IMR-90 (cell line): ENCODE results near the gene SLC39A11. TPM values are rescaled to one million over a fixed set of nuclear protein-coding genes. Genes with fewer than 3 reads are reported as not detected.

Experiments
- CEBPB ChIP-seq: IDR thresholded peaks from 2 replicates; pipeline ENCODE4 v1.6.1; 2012; ENCODE audit warnings: low read depth, low read length, improper control_type of control experiment
- NFE2L2 ChIP-seq: fragments of 150-350 bp; IDR thresholded peaks from 2 replicates; pipeline ENCODE4 v1.6.1; 2016; ENCODE audit warnings: low read depth, mild to moderate bottlenecking, low read length
- RCOR1 ChIP-seq: IDR thresholded peaks from 2 replicates; pipeline ENCODE4 v1.6.1; 2012; ENCODE audit warnings: mild to moderate bottlenecking, low read length, improper control_type of control experiment; ENCODE audit not compliant: insufficient replicate concordance
- RFX5 ChIP-seq: IDR thresholded peaks from 2 replicates; pipeline ENCODE4 v1.8.0; 2012; ENCODE audit warnings: low read depth, mild to moderate bottlenecking, low read length, moderate library complexity
- polyA plus RNA-seq, 3 experiments: library from polyadenylated mRNA; depleted of rRNA; stranded (reverse); fragments of >200 nt; gene quantifications; 2 replicates each; pipeline ENCODE4 v1.2.3, GENCODE V29; 2012; ENCODE audit warnings: low replicate concordance in 1 of 3
- total RNA-seq: library from RNA; depleted of rRNA; stranded (reverse); fragments of >200 nt; gene quantifications from 2 replicates; pipeline ENCODE4 v1.2.3, GENCODE V29; 2012
- TF ChIP-seq, protein P1 (sequence below): fragments of 150-350 bp; IDR thresholded peaks from 2 replicates; pipeline ENCODE4 v1.6.1; 2017; ENCODE audit warnings: mild to moderate bottlenecking, antibody characterized with exemption, low read length, low read depth

SLC39A11 gene
- total and polyA plus RNA-seq, 2 of the 4 experiments (the other 2 are of a cell fraction), result 8.8 to 14.3 TPM

DNA sequence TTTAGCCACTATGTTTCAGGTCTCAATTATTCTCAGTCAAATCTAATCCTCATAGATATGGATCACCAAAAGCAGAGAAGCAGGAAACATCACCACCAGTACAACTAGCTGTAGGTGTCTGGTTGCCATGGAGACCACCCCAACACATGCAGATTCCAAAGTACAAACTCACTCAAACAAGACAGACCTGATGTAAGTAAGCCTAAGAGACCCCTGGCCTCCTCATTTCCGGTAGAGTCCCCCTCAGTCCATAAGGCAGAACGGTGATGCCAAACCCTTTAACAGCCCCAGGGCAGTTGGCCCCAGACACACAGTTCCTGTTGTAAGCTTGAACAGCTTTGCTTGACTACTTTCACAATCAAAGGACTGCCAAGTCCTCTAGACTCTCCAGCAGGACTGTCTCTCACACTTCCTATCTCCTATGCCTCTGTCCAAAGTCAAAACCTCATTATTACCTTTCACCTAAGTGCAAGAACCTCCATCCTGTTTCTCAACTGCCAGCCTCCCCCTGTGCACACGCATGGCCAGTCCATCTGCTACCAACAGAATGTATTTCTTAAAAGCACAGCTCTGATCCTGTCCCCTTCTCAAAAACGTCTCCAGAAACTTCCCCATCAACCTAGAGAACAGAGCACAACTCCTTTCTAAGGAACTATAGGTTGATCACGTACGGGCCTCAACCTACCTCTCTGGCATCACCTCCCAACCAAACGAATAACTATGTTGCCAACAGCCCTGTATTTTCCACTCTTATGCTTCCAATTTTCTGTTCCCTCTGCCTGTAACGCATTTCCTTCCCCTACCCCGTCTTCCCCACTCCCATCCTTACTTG, 23.9 kb downstream of the SLC39A11 start (continued):
- TF ChIP-seq RCOR1, result no peak
- no peak for TF ChIP-seq NFE2L2
- TF ChIP-seq RFX5, result no peak
- TF ChIP-seq CEBPB, result peak; percentile 69
- TF ChIP-seq, protein P1, sequence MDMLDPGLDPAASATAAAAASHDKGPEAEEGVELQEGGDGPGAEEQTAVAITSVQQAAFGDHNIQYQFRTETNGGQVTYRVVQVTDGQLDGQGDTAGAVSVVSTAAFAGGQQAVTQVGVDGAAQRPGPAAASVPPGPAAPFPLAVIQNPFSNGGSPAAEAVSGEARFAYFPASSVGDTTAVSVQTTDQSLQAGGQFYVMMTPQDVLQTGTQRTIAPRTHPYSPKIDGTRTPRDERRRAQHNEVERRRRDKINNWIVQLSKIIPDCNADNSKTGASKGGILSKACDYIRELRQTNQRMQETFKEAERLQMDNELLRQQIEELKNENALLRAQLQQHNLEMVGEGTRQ, result no peak
